A673 (cell line): ENCODE measurements around the gene LSM3. TPM values are rescaled to one million over a fixed set of nuclear protein-coding genes. Genes with fewer than 3 reads are reported as not detected.

ENCODE experiments used
- BruUV-seq: library from RNA; stranded (reverse); fragments of 400-500 nt; replicated peaks from 2 replicates; lab custom pipeline; 2021; lab: Mats Ljungman, UMichigan
- CTCF ChIA-PET: fragments of 300-600 bp; sonication (Branson Sonifier 250); formaldehyde crosslinking; loops from one replicate; lab custom pipeline; 2022; ENCODE audit warnings: antibody characterized with exemption; lab: Charles Lee
- POLR2A ChIA-PET: fragments of 300-600 bp; sonication (Branson Sonifier 250); formaldehyde crosslinking; loops from one replicate; lab custom pipeline; 2022; ENCODE audit warnings: antibody characterized with exemption; ENCODE audit not compliant: low non-redundant PET; lab: Charles Lee
- DNase-seq: peaks from one replicate; pipeline ENCODE4 v3.0.0-alpha.2; 2015; ENCODE audit warnings: low spot score
- H3K27ac ChIP-seq: fragments of 200-600 bp; sonication (generic); 2 replicates; pipeline ENCODE4 v1.5.1; 2016; ENCODE audit warnings: mixed run types, low read depth, mild to moderate bottlenecking, mixed read lengths, antibody characterized with exemption, low read length; ENCODE audit not compliant: poor library complexity, severe bottlenecking
- H3K27me3 ChIP-seq: fragments of 200-600 bp; sonication (generic); replicated peaks from 2 replicates; pipeline ENCODE4 v1.6.1; 2017; ENCODE audit warnings: mixed run types, low read depth, mild to moderate bottlenecking, mixed read lengths, antibody characterized with exemption, low read length; ENCODE audit not compliant: insufficient read depth, poor library complexity
- H3K36me3 ChIP-seq: fragments of 200-600 bp; sonication (generic); 2 replicates; pipeline ENCODE4 v1.6.1; 2016; ENCODE audit warnings: mixed run types, mild to moderate bottlenecking, mixed read lengths, antibody characterized with exemption, low read length; ENCODE audit not compliant: insufficient read depth, poor library complexity, severe bottlenecking
- H3K4me1 ChIP-seq: fragments of 200-600 bp; sonication (generic); 2 replicates; pipeline ENCODE4 v1.6.1; 2017; ENCODE audit warnings: mixed run types, mild to moderate bottlenecking, mixed read lengths, antibody characterized with exemption, low read length; ENCODE audit not compliant: insufficient read depth, poor library complexity, severe bottlenecking
- H3K4me3 ChIP-seq: fragments of 200-600 bp; sonication (generic); 2 replicates; pipeline ENCODE4 v1.5.1; 2016; ENCODE audit warnings: low read depth, mixed run types, mild to moderate bottlenecking, mixed read lengths, low read length; ENCODE audit not compliant: poor library complexity, severe bottlenecking
- H3K9me3 ChIP-seq: fragments of 200-600 bp; sonication (generic); 2 replicates; pipeline ENCODE4 v1.6.1; 2016; ENCODE audit warnings: mixed run types, low read depth, mild to moderate bottlenecking, mixed read lengths, antibody characterized with exemption, low read length; ENCODE audit not compliant: poor library complexity, severe bottlenecking
- CTCF ChIP-seq: fragments of 300-800, 200-600 bp; sonication (generic); conservative IDR thresholded peaks from 2 replicates; pipeline ENCODE4 v1.5.1; 2017; ENCODE audit warnings: low read depth, mild to moderate bottlenecking, antibody characterized with exemption, low read length, moderate library complexity, mixed read lengths
- EZH2 ChIP-seq: fragments of 200-600 bp; sonication (generic); IDR thresholded peaks from 2 replicates; pipeline ENCODE4 v1.6.1; 2017; ENCODE audit warnings: borderline replicate concordance, low read depth, mild to moderate bottlenecking, mixed read lengths, antibody characterized with exemption, low read length; ENCODE audit not compliant: poor library complexity, severe bottlenecking
- intact Hi-C: fragments of 100-400 bp; cut with micrococcal nuclease; formaldehyde crosslinking; loops from one replicate; pipeline ENCODE4 v1.10.0; 2022; ENCODE audit not compliant: unreplicated experiment
- total RNA-seq: library from RNA; stranded (reverse); gene quantifications from 2 replicates; pipeline ENCODE4 v1.2.3, GENCODE V29; 2021

The LSM3 gene
- total RNA-seq, 1 experiment from 2014 or later = 29.4 TPM

- Histone ChIP-seq H3K27ac (no peak overlapping the region), H3K27me3 (no peaks in the 10 kb centered on the region), H3K36me3 (peaks cover 65% of the 10 kb centered on the region), H3K9me3 (no peaks in the 10 kb centered on the region), H3K4me1 (no peaks in the 10 kb centered on the region), H3K4me3 (no peak overlapping the region)
- BruUV-seq = no TSS peak
- TF ChIP-seq EZH2 (no peak), CTCF (no peak)
- ChIA-PET POLR2A (no interaction called here), CTCF (no interaction called here)
- intact Hi-C loops = no loop called here
- DNase-seq = no peak
Observed at GRCh38 chr3:14134291-14134690, 44.3 kb upstream of the LSM3 start.

- TF ChIP-seq CTCF = no peak
- no peak for TF ChIP-seq EZH2
- Histone ChIP-seq H3K27me3 (no peaks in the 10 kb centered on the region), H3K27ac (no peak overlapping the region), H3K9me3 (no peaks in the 10 kb centered on the region), H3K36me3 (peaks cover 55% of the 10 kb centered on the region), H3K4me1 (no peaks in the 10 kb centered on the region), H3K4me3 (no peak overlapping the region)
- ChIA-PET POLR2A (interaction anchor here (0.8 kb wide), 1 partner anchor 11 kb away, joined by 3 read pairs; the partner anchor contains the start of genes CHCHD4 and TMEM43), CTCF (no interaction called here)
- no peak for DNase-seq
- intact Hi-C loops = no loop called here
- BruUV-seq = no TSS peak
Observed at GRCh38 chr3:14135581-14135980, 43.0 kb upstream of the LSM3 start.

DNA sequence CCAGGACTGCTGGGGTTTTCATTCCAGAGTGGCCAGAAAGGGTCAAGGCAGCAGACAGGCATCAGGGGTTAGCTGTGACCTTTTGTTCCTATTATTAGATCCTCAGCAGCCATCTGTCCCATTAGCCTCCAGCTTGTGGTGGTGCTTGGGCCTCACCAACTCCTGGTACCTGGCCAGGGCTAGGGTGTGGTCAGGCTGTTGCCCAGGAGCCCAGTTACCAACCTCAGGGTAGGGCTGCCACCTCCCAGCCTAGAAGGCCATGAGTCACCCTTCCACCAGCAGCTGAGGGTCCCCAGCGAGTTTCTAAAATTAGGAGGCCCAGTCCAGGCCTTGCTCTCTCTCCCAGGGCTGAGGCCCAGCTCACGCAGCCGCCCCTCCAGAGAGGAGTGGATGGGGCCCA, 41.6 kb upstream of the LSM3 start:
- POLR2A ChIA-PET = no interaction called here
- Histone ChIP-seq H3K27me3 (no peaks in the 10 kb centered on the region), H3K4me3 (no peak overlapping the region), H3K27ac (no peak overlapping the region), H3K4me1 (no peaks in the 10 kb centered on the region), H3K36me3 (peaks cover 43% of the 10 kb centered on the region), H3K9me3 (no peaks in the 10 kb centered on the region)
- CTCF ChIA-PET = no interaction called here
- DNase-seq = no peak
- no TSS peak for BruUV-seq
- intact Hi-C loops = no loop called here
- TF ChIP-seq EZH2 = no peak
- no peak for TF ChIP-seq CTCF
